GM19240 (cell line): ENCODE data around the gene MUC22.
"Not testable (repeated sequence)": the region's sequence is repeated elsewhere in the genome, so short reads cannot be mapped to it uniquely, and the experiment has no call there.

ENCODE experiments used
- DNase-seq: peaks from one replicate; pipeline ENCODE4 v3.0.0; 2011; ENCODE audit warnings: low spot score; ENCODE audit not compliant: insufficient read length

MUC22 gene

GRCh38 chr6:31037169-31037568 lies 26.9 kb downstream of the MUC22 start:
- no peak for DNase-seq

GRCh38 chr6:31037682-31038081 lies 27.4 kb downstream of the MUC22 start:
- no peak for DNase-seq

GRCh38 chr6:31038559-31038958 lies 28.3 kb downstream of the MUC22 start:
- DNase-seq: no peak

- no peak for DNase-seq
Measured at GRCh38 chr6:31040801-31041200, 30.5 kb downstream of the MUC22 start.

- DNase-seq: no peak
Measured at GRCh38 chr6:31041372-31041974, 31.2 kb downstream of the MUC22 start.

GRCh38 chr6:31042806-31043205 lies 32.5 kb downstream of the MUC22 start:
- DNase-seq: no peak

GRCh38 chr6:31048099-31048498 lies 37.8 kb downstream of the MUC22 start:
- DNase-seq: no peak

- DNase-seq: no peak
Measured at GRCh38 chr6:31049518-31049917, 39.2 kb downstream of the MUC22 start.

- not testable (repeated sequence) for DNase-seq
Measured at GRCh38 chr6:31053187-31053586, 42.9 kb downstream of the MUC22 start.

GRCh38 chr6:31053873-31054272 lies 43.6 kb downstream of the MUC22 start:
- DNase-seq: no peak

GRCh38 chr6:31055441-31055840 lies 45.2 kb downstream of the MUC22 start:
- no peak for DNase-seq

GRCh38 chr6:31057426-31058003 lies 47.2 kb downstream of the MUC22 start:
- no peak for DNase-seq

- DNase-seq: no peak
Measured at GRCh38 chr6:31058128-31058894, 48.0 kb downstream of the MUC22 start.

GRCh38 chr6:31060145-31060544 lies 49.9 kb downstream of the MUC22 start:
- DNase-seq: no peak

GRCh38 chr6:31063906-31064435 lies 53.7 kb downstream of the MUC22 start:
- DNase-seq: no peak

GRCh38 chr6:31065556-31065955 lies 55.3 kb downstream of the MUC22 start:
- no peak for DNase-seq

GRCh38 chr6:31067028-31067427 lies 56.8 kb downstream of the MUC22 start:
- DNase-seq: not testable (repeated sequence)

GRCh38 chr6:31067891-31068668 lies 57.8 kb downstream of the MUC22 start:
- DNase-seq: not testable (repeated sequence)

GRCh38 chr6:31068669-31069340 lies 58.5 kb downstream of the MUC22 start:
- peak; percentile 75 for DNase-seq

GRCh38 chr6:31070711-31071197 lies 60.5 kb downstream of the MUC22 start:
- DNase-seq: no peak

GRCh38 chr6:31074401-31074800 lies 64.1 kb downstream of the MUC22 start:
- DNase-seq: no peak
